Measurements from ENCODE around the gene RAD51B.

Gene RAD51B

DNA sequence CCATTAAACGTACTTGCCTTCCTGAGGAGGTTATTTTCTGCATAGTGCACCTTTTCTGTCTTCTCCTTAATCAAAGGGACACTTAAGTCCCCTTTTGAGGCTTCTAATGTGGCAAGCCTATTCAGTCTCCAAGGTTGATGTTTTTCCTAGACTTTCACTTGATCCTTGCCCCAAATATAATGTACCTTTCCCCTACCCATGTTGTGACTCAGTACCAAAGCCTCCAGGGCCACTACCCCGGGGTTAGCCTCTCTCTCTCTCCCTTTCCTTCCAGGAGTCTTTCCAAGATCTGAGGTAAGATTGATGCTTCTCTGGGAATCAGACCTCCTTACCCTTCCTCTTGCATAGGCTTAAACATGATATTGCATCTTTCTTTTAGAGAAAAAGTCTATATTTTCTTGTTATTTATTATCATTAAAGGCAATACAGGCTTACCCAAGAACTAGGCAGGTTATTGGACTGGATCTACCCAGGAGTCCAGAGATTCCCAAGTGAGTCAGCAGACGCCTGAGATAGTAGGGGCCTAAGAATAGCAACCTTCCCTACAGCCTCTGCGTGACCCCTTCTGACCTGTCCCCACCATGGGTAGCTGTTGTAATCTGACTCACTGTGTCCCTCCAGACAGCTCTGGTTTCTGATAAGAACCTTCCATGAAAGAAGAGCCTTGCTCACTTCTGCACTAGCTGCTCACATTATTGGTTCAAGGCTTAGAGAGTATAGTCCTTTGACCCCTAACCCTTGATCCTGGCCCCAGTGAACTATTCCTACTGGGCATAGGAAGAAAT is 800.4 kb downstream of the RAD51B start:
- DNase-seq = no peak

DNA sequence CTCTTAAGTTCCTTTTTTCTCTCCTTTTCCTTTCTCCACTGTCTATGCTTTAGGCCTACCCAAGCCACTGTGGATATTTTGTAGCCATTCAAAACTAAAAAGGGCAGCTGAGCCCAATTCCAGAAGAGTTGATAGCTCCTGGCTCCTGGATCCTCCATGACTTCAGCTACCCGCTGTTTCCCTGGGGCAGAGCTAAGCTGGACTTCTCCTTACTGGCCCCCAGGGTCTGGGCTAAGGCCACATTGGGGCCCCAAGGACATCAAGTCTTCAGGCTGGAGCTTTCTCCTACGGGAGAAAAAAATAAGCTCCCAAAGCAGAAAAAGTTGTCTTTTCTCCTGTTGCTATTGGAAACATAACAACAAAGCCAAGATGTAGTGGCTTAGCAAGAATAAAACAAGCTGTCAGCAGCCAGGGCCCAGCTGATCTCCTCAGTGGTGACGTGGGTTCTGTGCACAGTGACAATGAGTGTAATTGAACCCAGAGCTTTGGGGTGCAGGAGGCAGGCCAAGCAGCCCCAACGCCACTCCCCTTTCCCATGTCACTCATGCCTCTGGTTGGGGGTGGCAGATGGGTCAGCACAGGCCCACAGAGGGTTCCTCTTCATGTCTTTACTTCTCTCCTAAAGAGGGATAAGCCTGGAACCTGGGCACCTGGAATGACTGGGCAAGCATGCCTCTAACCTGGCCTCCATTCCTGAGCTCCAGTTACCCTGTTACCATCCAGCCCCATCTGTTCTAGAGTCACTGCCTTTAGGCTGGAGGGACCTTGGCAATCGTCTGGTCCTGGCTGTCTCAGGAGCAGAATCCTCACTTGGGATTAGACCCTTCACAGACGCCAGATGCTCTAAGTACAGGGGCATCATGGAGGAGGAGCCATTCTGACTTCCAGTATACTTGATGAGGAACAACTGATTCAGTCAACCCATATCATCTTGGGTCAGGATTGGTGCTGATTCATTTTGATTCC is 802.1 kb downstream of the RAD51B start:
- no peak for DNase-seq

DNA sequence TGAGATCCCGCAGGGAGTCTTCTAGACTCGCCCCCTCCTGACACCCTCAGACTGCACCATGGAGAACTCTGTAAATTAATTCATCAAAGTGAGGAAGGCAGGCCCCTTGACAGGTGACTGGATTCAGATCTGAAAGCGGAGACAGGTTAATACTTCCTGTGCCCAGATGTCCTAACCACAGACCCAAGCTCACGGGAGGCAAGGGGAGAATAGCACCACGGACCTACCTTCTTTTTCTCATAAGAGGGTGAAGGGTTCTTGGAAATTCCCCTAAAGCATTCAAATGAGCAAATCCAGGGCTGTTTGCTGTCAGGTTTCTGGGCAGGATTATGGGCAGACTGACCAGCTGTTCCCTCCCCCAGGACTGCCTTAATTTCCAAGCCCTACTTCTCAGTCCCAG is 803.3 kb downstream of the RAD51B start:
- DNase-seq = no peak

DNA sequence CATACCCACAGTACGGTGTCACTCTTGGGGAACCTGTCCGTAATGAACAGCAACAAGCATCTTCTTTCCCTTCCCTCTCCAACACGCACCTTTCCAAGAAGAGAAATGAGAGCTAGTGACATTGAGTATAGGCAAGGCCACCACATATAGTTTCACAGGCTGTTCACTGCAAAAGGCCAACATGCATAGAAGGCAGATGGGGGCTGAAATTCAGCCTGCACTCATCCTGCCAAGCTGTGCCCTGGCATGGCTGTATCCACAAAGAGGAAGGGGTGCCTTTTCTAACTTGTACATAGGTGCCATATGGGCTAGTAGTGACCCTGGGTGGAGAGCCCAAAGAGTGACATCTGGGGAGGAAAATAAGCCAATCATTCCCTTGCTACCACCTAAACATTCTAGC is 803.7 kb downstream of the RAD51B start:
- DNase-seq = no peak

DNA sequence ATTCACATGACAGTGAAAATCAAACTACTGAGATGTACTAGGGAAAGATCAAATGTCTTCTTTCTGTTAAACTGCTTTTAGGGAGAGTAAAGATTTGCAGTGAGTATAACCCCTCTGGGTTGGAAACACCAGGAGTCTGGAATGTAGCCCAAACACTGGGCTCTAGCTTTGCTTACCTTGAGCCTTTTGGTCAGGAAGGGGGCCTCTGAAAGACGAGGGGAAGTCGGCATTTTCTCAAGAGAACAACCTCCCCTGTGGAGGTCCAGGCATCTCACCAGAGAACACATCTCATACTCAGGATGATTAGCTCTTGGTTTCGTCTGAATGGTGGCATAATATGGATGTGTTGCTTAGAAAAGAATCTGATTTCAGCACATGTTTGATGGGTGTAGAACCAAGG is 804.2 kb downstream of the RAD51B start:
- DNase-seq = no peak

DNA sequence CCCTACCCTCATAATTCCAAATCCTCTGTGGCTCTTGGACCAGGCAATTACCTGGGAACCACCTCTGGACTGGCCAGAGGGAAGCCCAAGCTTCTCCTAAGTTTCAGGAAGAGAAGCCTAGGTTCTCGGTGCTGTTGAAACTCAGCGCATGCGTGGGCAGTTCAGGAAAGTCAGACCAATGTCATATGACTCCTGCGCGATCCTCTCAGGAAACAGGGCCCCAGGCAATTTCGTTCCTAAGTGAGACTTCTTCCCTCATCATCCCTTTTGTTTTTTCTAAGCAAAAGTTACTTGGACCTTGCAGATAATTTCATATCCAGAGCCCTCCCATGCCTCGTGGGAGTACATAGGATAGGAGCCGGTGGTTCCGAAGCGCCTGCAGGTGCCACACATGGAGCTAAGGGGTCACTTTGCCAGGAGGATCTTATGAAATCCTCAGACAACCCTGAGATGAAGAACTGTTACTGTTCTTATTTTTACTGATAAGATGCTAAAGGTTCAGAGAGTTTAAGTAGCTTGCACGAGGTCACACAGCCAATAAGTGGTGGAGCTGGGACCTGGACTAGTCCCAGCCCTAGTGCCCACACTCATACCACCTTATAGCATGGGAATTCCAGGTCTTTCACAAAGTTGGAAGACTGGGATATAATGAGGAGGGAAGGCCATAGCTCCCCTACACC is 805.1 kb downstream of the RAD51B start:
- DNase-seq = no peak

DNA sequence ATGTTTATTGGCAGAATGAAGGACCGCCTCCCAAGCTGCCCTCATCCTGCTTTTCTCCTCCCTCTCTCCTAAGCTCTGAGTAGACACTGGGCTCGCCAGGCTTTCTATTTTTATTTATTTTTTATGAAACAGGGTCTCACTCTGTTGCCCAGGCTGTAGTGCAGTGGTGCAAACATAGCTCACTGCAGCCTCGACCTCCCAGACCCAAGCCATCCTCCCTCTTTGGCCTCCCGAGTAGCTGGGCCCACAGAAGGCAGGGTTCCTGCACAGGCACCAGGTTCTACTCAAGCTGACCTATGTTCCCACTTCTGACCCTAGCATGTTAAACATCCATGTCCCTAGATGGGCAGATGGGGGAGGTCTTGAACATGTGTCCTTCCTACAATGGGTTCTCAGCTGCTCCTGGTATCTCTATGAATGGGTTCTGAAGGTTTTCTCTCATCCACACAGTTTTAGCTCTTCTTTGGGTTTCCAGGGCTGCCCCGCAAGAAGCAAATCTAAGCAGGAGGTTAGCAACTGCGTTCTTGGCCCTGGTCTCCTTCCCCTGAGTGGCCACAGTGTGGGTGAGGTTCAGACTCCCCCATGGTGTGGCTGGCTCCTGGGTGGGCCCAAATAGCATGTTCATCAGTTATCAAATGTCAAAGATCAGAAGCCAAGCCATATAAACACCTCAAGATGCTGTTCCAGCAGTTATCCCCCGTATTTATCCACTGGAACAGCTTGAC is 805.9 kb downstream of the RAD51B start:
- no peak for DNase-seq

DNA sequence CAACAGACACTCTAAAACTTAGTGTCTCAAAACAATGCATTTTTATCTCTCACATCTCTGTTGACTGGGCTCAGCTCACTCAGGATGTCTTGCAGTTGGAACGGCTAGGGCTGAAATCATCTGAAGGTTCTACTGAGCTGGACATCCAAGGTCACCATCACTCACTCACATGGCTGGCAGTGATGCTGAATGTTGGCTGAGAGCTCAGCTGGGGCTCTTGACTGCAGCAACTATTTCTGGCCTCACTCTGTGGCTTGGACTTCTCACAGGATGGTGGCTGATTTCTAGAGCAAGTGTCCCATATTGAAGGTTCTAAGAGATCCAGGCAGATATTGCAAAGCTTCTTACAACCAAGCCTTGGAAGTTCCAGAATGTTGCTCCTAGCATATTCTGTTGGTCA is 806.8 kb downstream of the RAD51B start:
- no peak for DNase-seq

DNA sequence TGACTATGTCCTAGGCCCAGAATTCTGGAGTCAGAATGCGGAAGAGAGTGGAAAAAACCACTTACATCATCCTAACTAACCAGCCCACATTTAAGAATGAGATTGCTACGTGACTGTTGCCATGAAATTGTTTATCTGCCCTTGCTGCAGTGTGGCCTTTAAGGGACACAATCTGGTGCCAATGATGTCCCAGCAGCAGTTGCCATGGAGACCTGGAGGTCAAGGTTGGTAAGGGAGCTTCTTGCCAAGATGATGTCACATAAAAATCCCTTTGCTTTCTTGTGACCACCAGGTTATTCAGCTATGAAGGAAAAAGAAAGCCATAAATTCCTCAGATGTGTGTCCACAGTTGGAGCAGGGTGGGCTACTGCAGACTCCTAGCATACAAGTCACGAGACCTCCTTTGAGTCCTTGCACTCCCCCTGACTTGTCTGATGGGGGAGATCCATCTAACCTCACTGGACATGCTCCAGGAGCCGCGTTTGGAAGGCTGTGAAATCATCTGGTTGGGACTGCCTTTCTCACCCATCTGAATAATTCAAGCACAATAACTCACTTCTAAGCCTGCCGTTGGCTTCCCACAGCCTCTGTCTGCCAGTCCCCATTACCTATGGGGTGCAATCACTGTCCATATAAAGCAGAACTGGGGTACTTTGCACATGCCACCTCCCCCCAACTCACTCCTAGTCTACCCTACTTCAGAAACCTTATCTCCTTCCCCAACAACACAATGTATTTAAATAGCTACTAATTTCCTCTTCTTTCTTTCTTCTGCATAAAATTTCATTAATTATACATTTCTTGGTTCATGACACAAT is 807.7 kb downstream of the RAD51B start:
- DNase-seq = no peak

DNA sequence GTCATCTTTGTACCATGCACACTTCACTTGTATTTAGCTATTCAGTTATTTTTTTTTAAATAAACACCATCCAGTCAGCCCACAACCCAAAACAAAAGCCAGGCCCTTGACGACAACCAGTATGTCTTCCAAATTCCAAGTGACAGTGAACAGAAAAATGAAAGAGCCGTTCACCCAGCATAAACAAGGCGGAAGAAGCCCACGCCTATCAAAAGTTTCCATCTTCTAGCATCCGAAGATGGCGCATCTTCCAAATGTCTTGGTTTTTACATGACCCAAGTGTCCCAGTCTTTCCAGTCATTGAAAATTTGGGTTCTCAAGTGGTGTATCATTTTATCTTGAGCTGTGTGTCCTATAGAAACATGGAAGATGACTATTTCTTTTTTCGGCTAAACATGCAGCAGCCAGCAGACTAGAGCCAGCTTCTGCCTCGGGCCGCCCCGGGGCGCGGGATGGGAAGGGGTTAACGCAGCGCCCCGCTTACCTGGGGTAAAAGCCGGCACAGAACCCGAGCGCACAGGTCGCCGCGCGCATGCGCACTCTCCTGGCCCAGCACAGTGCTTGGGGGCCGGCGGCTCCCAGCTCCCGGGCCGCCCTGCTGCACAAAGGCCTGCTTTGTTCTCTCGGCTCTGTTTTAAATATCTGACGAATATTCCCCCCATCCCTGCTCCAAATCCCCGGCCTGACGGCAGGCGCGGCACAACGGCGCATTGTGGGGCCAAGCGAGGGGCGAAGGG is 808.5 kb downstream of the RAD51B start:
- no peak for DNase-seq

DNA sequence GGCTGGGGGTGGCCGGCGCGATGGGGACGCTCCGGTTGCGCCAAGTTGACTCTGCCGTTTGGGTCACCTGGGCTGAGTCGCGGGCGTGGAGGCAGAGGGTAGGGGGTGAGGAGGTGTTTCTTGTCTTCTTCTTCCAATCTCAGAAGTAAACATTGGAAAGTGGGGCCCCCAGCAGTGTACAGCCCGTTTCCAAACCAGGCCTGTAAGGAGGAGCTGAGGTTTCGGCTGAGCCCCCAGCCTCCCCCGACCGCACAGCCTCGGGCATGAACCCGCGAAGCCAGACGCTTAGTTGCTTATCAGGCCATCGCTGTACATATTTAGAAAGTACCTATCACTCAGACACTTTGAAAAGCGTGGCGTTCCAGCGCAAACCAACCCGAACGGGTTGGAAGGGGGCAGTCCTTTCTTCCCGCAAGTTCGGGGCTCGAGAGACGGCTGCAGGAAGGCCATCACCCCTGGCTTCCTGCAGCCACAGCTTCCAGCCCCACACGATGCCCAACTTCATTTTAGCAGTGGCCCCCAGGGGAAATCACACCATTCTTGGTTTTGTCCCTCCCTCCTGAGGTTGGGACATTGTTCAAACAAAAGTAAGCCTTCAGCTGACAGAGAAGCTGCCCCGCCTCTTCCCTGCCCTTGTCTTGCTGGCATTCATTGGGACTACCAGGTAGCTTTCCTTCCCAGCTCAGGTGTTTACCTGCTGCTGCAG is 809.2 kb downstream of the RAD51B start:
- DNase-seq = no peak

DNA sequence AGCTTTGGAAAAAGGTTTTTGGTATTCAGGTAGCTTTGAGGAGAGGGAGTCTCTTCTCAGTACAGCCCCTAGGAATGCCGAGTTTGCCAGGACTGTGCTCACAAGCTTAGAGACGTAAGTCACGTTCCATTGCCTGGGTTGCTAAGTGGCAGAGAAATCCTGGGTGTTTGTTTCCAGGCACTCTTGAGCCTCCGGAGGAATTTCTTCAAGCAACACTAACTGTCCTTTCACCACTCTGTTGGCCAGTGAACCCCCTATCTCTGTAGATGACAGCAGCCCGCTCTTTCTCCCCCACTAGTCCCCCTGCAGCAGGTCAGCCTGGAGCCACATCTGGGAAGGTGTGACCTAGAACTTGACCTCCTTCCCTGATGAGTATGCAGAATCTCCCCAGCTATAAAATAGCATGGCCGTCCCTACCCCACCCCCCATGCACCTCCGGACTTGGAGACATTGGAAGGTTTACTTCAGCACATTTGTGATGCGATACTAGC is 810.5 kb downstream of the RAD51B start:
- DNase-seq = no peak

DNA sequence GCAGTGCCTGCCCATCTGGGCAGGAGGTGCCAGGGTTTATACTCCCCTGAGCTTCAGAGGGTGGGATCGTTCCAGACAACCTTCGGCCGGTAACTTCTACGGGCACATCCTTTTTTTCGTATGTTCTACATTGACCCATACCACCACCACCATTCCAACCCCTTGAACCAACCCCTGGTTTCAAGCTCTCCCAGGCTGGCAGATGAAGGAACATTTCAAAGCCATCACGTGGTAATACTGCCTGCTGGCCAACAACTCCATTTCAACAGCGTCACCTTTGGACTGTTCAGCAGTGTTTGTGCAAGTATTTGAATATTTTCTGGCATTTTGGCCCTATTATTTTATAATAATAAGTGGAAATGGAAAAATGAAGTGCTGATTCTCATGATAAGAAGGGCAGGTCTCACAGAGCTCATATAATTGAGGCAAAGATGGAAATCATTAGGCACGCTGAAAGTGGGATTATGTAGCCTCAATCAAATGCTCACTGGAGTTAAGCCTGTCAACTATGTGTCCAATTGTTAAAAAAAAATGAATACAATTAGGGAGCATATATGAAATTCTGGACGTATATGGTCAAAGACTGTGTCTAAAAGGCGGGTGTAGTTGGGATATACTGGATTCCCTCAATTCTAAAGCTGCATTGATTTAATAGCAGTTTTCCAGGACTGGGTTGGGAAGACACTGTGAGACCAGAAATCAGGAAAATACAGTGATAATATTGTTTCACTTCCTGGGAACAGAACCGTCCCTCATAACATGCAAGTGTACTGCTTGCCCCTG is 811.2 kb downstream of the RAD51B start:
- no peak for DNase-seq

DNA sequence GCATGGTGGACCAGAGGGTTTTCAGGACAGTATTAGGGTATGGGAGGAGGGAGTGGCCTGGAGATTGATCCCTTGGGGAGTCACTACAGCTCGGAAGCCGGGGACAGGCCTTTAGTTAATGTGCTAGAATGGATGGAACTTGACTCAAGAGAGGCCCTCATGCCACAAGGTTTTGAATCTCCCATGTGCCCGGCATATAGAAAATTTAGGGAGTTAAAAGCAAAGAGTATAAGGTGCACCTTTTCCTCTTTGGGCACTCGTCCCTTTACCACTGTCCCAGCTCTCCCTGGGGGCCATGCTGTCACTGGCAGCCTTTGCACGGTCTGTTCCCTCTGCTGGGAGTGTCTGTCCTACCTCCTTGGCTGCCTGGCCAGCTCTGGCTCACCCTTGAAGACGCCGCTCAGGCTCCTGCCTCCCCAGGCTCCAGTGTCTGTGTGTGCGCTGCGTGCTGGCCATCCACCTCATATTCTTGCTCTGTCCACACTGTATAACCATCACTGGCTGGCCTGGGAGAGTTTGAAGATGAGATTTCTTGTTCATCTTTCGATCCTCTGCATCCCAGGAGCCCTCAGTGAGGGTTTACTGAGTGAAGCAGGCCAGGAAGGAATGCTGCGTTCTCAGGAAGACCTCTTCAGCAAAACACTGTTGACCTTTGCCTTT is 811.9 kb downstream of the RAD51B start:
- no peak for DNase-seq

DNA sequence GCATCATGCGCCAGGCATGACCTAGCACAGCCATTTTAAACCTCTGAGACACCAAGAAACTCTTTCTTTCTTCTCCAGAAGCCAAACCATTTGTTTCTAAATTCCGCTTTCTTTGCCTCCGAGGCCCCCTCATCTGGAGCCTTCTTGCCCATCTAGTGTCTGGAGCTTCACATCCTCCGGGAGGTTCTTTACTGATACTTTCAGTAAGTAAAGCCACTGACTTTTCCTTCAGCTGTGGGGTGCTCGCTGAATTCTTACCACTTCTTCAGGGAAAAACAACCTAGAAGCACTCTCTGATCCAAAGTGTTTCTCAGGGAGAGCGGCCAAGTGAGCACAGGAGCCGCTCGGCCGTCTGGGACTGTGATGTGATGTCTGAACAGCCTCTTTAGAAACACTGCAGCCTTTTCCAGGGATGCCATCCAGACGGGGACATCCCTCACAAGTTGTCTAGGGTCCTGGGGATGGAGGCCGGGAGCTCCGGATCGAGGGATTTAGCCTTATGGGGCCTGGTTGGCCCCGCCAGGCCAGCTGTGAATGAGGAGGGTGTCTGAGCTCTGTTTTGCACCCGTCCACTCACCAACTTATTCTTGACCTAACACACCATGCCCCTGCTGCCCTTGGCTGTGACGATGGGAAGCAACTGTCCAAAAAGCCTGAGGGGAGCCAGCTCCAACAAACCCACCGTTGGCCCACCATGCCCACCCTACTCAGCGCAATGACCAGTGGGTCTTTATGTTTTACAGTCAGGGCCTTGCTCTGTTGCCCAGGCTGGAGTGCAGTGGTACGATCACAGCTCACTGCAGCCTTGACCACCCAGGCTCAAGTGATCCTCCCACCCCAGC is 812.7 kb downstream of the RAD51B start:
- no peak for DNase-seq

DNA sequence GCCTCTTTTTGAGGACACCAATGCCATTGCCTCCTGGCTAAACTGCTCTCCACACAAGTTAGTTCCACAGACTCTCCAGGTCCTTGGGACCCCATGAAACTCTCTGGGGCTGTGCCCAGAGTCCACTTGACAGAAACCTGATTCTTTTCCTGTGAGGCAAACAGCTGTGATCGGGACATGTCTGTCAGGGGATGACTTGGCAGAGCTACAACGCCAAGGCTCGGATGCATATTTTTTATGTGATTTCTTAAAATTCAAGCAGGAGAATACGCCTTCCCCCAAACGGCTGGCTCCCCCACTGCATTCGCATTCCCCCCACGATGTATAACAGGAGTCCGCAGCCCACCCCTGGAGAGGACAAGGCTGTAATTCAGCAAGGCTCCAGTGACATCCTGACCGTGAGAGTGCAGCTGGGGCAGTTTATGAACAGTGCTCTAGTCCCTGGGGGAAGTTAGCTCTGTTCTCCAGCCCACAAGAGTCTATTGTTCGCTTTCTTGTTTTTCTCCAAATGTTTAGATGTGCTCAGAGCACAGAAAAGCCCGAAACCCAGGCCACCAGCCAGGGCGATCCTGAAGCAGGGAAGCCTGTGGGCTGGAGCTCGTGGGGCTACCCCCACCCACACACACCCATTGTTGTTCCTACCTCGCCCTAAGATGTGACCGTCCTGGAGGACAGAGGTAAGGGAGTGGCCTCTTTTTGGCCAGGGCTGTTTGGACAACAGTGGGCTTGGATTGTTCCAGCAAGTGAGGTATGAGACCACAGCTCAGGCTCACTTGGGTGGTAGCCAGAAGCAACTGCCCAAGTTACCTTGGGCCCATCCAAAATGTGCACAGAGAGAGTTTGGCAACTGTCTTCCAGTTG is 813.8 kb downstream of the RAD51B start:
- DNase-seq = no peak

DNA sequence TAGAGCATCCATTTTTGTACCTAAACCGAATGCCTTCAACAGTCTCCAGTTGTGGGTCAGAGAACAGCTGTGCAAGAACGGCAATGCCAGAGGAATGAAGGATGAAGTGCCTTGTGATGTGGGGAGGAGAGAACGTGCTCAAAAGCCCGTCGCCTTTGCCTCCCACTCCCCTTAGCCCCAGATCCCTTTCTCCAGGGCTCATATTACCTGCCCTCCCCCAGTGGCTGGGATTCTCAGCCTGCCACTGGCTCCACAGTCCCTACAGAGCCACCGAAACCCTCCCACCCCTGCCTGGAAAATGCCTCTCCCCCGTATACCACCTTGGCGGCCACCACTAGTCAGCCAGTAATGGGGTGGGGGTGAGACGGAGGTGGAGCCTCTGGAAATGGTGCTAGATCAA is 814.8 kb downstream of the RAD51B start:
- DNase-seq = no peak

All from NCI-H2081 (cell line).